ENCODE measurements around the gene EFCAB12. TPM values are rescaled to one million over a fixed set of nuclear protein-coding genes. Genes with fewer than 3 reads are reported as not detected.
"Not testable (repeated sequence)": the region's sequence is repeated elsewhere in the genome, so short reads cannot be mapped to it uniquely, and the experiment has no call there.

The EFCAB12 gene
- total RNA-seq, 1 experiment from 2014 or later, result 2.2 TPM

- POLR2A ChIA-PET (ENCODE audit: unreplicated experiment), result interaction anchor here (0.6 to 0.7 kb wide), 2 partner anchors 10 to 706 kb away, joined by 3 to 9 read pairs; no protein-coding TSS in a partner anchor
Observed at GRCh38 chr3:129386984-129387383, 41.5 kb downstream of the EFCAB12 start.

DNA sequence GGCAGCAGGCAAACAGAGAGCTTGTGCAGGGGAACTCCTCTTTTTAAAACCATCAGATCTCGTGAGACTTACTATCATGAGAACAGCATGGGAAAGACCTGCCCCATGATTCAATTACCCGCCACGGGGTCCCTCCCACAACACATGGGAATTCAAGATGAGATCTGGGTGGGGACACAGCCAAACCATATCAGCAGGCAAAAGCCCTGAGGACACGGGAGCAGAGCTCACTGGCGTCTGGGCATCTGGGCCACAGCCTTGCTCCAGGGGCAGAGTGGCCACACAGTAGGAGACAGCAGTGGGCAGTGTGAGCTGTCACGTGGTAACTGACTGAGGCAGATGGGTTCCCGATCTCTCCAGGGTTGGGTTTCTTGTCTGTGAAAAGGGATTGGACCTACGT, 42.9 kb downstream of the EFCAB12 start:
- peaks cover 13% of the 10 kb centered on the region for H3K36me3 ChIP-seq (ENCODE audit: low read depth)
- POLR2A ChIA-PET (ENCODE audit: unreplicated experiment); H3K27ac ChIP-seq; H3K27me3 ChIP-seq (ENCODE audit: insufficient read depth, low read depth); DNase-seq; H4K20me1 ChIP-seq (ENCODE audit: insufficient read depth); H3K4me2 ChIP-seq; H3K4me3 ChIP-seq; H2AFZ ChIP-seq; H3K9me3 ChIP-seq (ENCODE audit: insufficient read depth, low read depth); intact Hi-C loops (cut with micrococcal nuclease; ENCODE audit: unreplicated experiment); H3K9me2 ChIP-seq (ENCODE audit: insufficient read depth); BruUV-seq (replicated peaks); H3K79me2 ChIP-seq (ENCODE audit: low read depth): not testable (repeated sequence)
- H3K4me1 ChIP-seq (replicated peaks; ENCODE audit: insufficient read depth), result peaks cover 25% of the 10 kb centered on the region
- CTCF ChIA-PET, result interaction anchor here (0.7 kb wide), 1 partner anchor 119 kb away, joined by 9 read pairs; no protein-coding TSS in a partner anchor
- H3F3A ChIP-seq (ENCODE audit: insufficient read depth, low read depth), result peaks cover 26% of the 10 kb centered on the region

More at GRCh38 chr3:129386984-129387383, 41.5 kb downstream of the EFCAB12 start:
- Histone ChIP-seq H3K4me3 (no peak overlapping the region), H4K20me1 (ENCODE audit: insufficient read depth) (no peaks in the 10 kb centered on the region), H3F3A (ENCODE audit: insufficient read depth, low read depth) (peaks cover 31% of the 10 kb centered on the region), H3K36me3 (ENCODE audit: low read depth) (peaks cover 22% of the 10 kb centered on the region), H3K9me3 (ENCODE audit: insufficient read depth, low read depth) (no peaks in the 10 kb centered on the region), H3K79me2 (ENCODE audit: low read depth) (0 out of 2 replicates have a peak, but pooled peaks cover 8% of the 10 kb centered on the region), H3K27ac (no peak overlapping the region), H3K4me2 (no peak overlapping the region), H3K27me3 (ENCODE audit: insufficient read depth, low read depth) (no peaks in the 10 kb centered on the region), H2AFZ (no peak overlapping the region), H3K4me1 (replicated peaks; ENCODE audit: insufficient read depth) (peaks cover 33% of the 10 kb centered on the region), H3K9me2 (ENCODE audit: insufficient read depth) (no peaks in the 10 kb centered on the region)
- CTCF ChIA-PET, result no interaction called here
- DNase-seq, result no peak
- intact Hi-C loops (cut with micrococcal nuclease; ENCODE audit: unreplicated experiment), result no loop called here
- BruUV-seq (replicated peaks), result no TSS peak
- TF ChIP-seq, protein P1, sequence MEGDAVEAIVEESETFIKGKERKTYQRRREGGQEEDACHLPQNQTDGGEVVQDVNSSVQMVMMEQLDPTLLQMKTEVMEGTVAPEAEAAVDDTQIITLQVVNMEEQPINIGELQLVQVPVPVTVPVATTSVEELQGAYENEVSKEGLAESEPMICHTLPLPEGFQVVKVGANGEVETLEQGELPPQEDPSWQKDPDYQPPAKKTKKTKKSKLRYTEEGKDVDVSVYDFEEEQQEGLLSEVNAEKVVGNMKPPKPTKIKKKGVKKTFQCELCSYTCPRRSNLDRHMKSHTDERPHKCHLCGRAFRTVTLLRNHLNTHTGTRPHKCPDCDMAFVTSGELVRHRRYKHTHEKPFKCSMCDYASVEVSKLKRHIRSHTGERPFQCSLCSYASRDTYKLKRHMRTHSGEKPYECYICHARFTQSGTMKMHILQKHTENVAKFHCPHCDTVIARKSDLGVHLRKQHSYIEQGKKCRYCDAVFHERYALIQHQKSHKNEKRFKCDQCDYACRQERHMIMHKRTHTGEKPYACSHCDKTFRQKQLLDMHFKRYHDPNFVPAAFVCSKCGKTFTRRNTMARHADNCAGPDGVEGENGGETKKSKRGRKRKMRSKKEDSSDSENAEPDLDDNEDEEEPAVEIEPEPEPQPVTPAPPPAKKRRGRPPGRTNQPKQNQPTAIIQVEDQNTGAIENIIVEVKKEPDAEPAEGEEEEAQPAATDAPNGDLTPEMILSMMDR (conservative IDR thresholded peaks at IDR 0.05), result no peak
- no peak for TF ChIP-seq EZH2 (IDR thresholded peaks at IDR 0.05; ENCODE audit: low read depth)

DNA sequence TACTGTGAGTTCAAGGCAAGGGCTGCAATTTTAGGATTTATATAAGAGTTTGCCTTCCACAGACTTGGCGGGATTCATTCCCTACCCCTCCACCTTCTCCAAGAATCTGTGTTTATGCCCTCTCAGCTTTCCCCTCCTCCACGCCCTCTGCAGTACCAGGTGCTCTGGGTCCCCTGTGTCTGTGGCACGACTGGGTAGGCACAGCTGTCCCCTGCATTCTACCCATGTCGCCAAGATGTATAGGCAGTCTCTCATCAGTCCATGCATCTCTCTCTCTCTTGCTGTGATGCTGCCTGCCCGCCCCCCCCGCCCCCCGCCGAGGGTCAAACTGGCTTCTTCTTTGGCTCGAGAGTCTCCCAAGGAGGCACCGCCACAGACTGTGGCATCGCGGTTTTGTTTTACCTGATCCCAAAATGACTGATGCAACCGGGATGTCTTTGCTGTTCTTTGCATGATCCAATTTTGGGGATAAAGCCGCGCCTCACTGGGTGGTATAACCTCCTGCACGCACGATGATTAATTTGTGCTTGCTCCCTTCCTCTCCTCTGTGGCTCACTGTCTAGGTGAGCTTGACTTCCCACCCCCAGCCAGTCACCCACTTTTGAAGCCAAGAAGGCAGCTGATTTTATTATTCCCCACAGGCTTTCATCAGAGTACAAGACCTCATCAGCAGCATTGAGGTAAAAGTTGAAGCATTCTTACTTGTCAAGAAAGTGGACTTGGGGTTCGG, 43.7 kb downstream of the EFCAB12 start:
- intact Hi-C loops (cut with micrococcal nuclease; ENCODE audit: unreplicated experiment), result no loop called here
- H3K4me1 ChIP-seq (replicated peaks; ENCODE audit: insufficient read depth), result peaks cover 20% of the 10 kb centered on the region
- TF ChIP-seq, protein P1 (conservative IDR thresholded peaks at IDR 0.05), result no peak
- no peak for TF ChIP-seq EZH2 (IDR thresholded peaks at IDR 0.05; ENCODE audit: low read depth)
- no peaks in the 10 kb centered on the region for H4K20me1 ChIP-seq (ENCODE audit: insufficient read depth)
- peaks cover 24% of the 10 kb centered on the region for H3F3A ChIP-seq (ENCODE audit: insufficient read depth, low read depth)
- no peak overlapping the region for H3K27ac ChIP-seq
- CTCF ChIA-PET, result interaction anchor here (0.7 kb wide), 1 partner anchor 119 kb away, joined by 9 read pairs; no protein-coding TSS in a partner anchor
- no peaks in the 10 kb centered on the region for H3K27me3 ChIP-seq (ENCODE audit: insufficient read depth, low read depth)
- H3K9me2 ChIP-seq (ENCODE audit: insufficient read depth), result no peaks in the 10 kb centered on the region
- H3K4me2 ChIP-seq, result no peak overlapping the region
- no TSS peak for BruUV-seq (replicated peaks)
- POLR2A ChIA-PET (ENCODE audit: unreplicated experiment), result no interaction called here
- H3K9me3 ChIP-seq (ENCODE audit: insufficient read depth, low read depth), result no peaks in the 10 kb centered on the region
- no peak overlapping the region for H2AFZ ChIP-seq
- 0 out of 2 replicates have a peak, but pooled peaks cover 8% of the 10 kb centered on the region for H3K79me2 ChIP-seq (ENCODE audit: low read depth)
- H3K4me3 ChIP-seq, result no peak overlapping the region
- DNase-seq, result no peak
- H3K36me3 ChIP-seq (ENCODE audit: low read depth), result peaks cover 13% of the 10 kb centered on the region

DNA sequence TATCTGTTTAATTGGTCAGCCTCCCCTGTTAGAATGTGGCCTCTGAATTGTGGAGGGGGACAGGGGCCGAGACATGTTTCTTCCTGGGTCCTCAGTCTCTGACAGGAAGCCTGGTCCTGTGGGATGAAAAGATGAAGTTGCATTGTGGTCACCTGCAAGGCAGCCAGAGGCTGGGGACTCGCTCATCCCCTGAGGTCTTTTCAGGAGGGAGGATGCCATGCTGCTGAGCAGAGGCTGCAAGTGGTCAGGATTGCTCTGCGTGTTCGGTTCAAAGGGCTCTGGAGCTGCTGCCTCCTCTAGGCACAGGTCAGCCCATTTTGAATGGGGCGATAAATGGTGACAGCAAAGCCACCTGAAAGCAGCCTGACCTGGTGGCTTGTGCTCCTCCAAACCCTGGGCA, 44.3 kb downstream of the EFCAB12 start:
- BruUV-seq (replicated peaks); H2AFZ ChIP-seq; H3K4me2 ChIP-seq; H4K20me1 ChIP-seq (ENCODE audit: insufficient read depth); H3K9me2 ChIP-seq (ENCODE audit: insufficient read depth); H3K4me3 ChIP-seq; H3K27ac ChIP-seq; H3K9me3 ChIP-seq (ENCODE audit: insufficient read depth, low read depth); H3K79me2 ChIP-seq (ENCODE audit: low read depth); H3K27me3 ChIP-seq (ENCODE audit: insufficient read depth, low read depth); DNase-seq; intact Hi-C loops (cut with micrococcal nuclease; ENCODE audit: unreplicated experiment); H3K36me3 ChIP-seq (ENCODE audit: low read depth); POLR2A ChIA-PET (ENCODE audit: unreplicated experiment): not testable (repeated sequence)
- CTCF ChIA-PET, result interaction anchor here (0.7 to 1.4 kb wide), 4 partner anchors 16 to 510 kb away, joined by 3 to 12 read pairs (median 6); partner anchors contain the start of gene TMCC1
- Histone ChIP-seq H3F3A (ENCODE audit: insufficient read depth, low read depth) (peaks cover 17% of the 10 kb centered on the region), H3K4me1 (replicated peaks; ENCODE audit: insufficient read depth) (peaks cover 13% of the 10 kb centered on the region)
